H1 (cell line): Measurements from ENCODE around the gene HMX1. TPM values are rescaled to one million over a fixed set of nuclear protein-coding genes. Genes with fewer than 3 reads are reported as not detected.

Experiments
- CTCF ChIA-PET: fragments of 300-600 bp; sonication (Branson Sonifier 250); formaldehyde crosslinking; loops from one replicate; lab custom pipeline; 2021; ENCODE audit not compliant: partially characterized antibody; lab: Charles Lee
- POLR2A ChIA-PET: fragments of 300-600 bp; sonication (Branson Sonifier 250); formaldehyde crosslinking; loops from one replicate; lab custom pipeline; 2021; ENCODE audit warnings: inconsistent platforms; ENCODE audit not compliant: partially characterized antibody; lab: Charles Lee
- DNase-seq, 2 experiments: peaks; one replicate each; pipeline versions ENCODE4 v3.0.0 to v3.0.0-alpha.2; 2010 to 2022; ENCODE audit warnings: low spot score in 2 of 2, low read depth in 1 of 2, mixed read lengths in 1 of 2
- FAIRE-seq: peaks from 2 replicates; lab custom pipeline; 2011; peaks lifted over from hg19 to GRCh38; lab: Jason Lieb, UNC
- H2AFZ ChIP-seq: 2 replicates; pipeline ENCODE4 v1.8.1; 2012; ENCODE audit warnings: low read length, inconsistent platforms
- H2AK5ac ChIP-seq: 2 replicates; pipeline ENCODE4 v1.6.1; 2013; ENCODE audit warnings: low read depth, low read length
- H2BK120ac ChIP-seq: replicated peaks from 2 replicates; pipeline ENCODE3; 2013; ENCODE audit warnings: low read depth, low read length, inconsistent platforms
- H2BK12ac ChIP-seq: 2 replicates; pipeline ENCODE4 v1.6.1; 2013; ENCODE audit warnings: low read depth, low read length
- H2BK15ac ChIP-seq: 2 replicates; pipeline ENCODE4 v1.6.1; 2013; ENCODE audit warnings: low read length
- H2BK20ac ChIP-seq: 2 replicates; pipeline ENCODE4 v1.6.1; 2013; ENCODE audit warnings: low read length
- H2BK5ac ChIP-seq: 2 replicates; pipeline ENCODE4 v1.6.1; 2013; ENCODE audit warnings: low read depth, low read length
- H3K14ac ChIP-seq: 2 replicates; pipeline ENCODE4 v1.6.1; 2013; ENCODE audit warnings: inconsistent platforms; ENCODE audit not compliant: insufficient read length
- H3K18ac ChIP-seq: 2 replicates; pipeline ENCODE4 v1.6.1; 2013; ENCODE audit warnings: low read length; ENCODE audit errors: extremely low read depth
- H3K23ac ChIP-seq: 2 replicates; pipeline ENCODE4 v1.6.1; 2013; ENCODE audit warnings: inconsistent platforms; ENCODE audit not compliant: insufficient read length
- H3K23me2 ChIP-seq: 2 replicates; pipeline ENCODE4 v1.6.1; 2013; ENCODE audit warnings: low read depth, low read length
- H3K27ac ChIP-seq: 2 replicates; pipeline ENCODE4 v1.6.1; 2011; ENCODE audit warnings: low read depth, low read length, inconsistent platforms
- H3K27me3 ChIP-seq, 4 experiments: replicated peaks in 1 of 4; 1 replicate in 1 of 4; 2 replicates in 3 of 4; pipeline versions ENCODE4 v1.6.1 to v1.8.1; 2011 to 2013; ENCODE audit warnings: low read length in 3 of 4, mild to moderate bottlenecking in 3 of 4, inconsistent platforms in 2 of 4, mixed read lengths in 2 of 4, moderate library complexity in 1 of 4; ENCODE audit not compliant: control insufficient read depth in 3 of 4, insufficient read depth in 3 of 4; ENCODE audit errors: extremely low read depth in 1 of 4
- H3K36me3 ChIP-seq, 4 experiments: 2 replicates each; pipeline versions ENCODE4 v1.6.1 to v1.8.1; 2011 to 2013; ENCODE audit warnings: mild to moderate bottlenecking in 4 of 4, low read length in 3 of 4, moderate library complexity in 2 of 4, control low read depth in 1 of 4, inconsistent platforms in 1 of 4; ENCODE audit not compliant: insufficient read depth in 4 of 4, control insufficient read depth in 2 of 4
- H3K4ac ChIP-seq: replicated peaks from 2 replicates; pipeline ENCODE3; 2013; ENCODE audit warnings: low read length, low read depth, mixed read lengths, inconsistent platforms; ENCODE audit not compliant: insufficient read length
- H3K4me1 ChIP-seq, 4 experiments: replicated peaks in 1 of 4; 1 replicate in 1 of 4; 2 replicates in 3 of 4; pipeline versions ENCODE4 v1.6.1 to v1.8.1; 2011 to 2013; ENCODE audit warnings: low read length in 3 of 4, inconsistent platforms in 2 of 4, mixed read lengths in 1 of 4; ENCODE audit not compliant: insufficient read depth in 4 of 4, control insufficient read depth in 3 of 4
- H3K4me2 ChIP-seq, 2 experiments: 2 replicates each; pipeline versions ENCODE4 v1.6.1 to v1.8.1; 2011 to 2013; ENCODE audit warnings: low read depth in 2 of 2, low read length in 2 of 2, control low read depth in 1 of 2, inconsistent platforms in 1 of 2, mild to moderate bottlenecking in 1 of 2; ENCODE audit not compliant: insufficient read depth in 1 of 2
- H3K4me3 ChIP-seq, 4 experiments: fragments of 200-600, 300-600 bp in 1 of 4; sonication (generic), shearing (Covaris generic), sonication (Bioruptor Twin) in 1 of 4; 2 replicates each; pipeline versions ENCODE4 v1.5.1 to v1.8.1; 2011 to 2016; ENCODE audit warnings: low read length in 4 of 4, low read depth in 3 of 4, control low read depth in 2 of 4, inconsistent platforms in 2 of 4, mild to moderate bottlenecking in 2 of 4, mixed read lengths in 1 of 4, moderate library complexity in 1 of 4; ENCODE audit not compliant: insufficient read depth in 2 of 4; ENCODE audit errors: extremely low read depth in 1 of 4
- H3K56ac ChIP-seq: replicated peaks from 2 replicates; pipeline ENCODE3; 2013; ENCODE audit warnings: low read depth, mild to moderate bottlenecking, mixed read lengths, low read length, inconsistent platforms; ENCODE audit not compliant: insufficient read length
- H3K79me1 ChIP-seq: 2 replicates; pipeline ENCODE4 v1.6.1; 2013; ENCODE audit warnings: low read depth, low read length, control low read depth
- H3K79me2 ChIP-seq, 2 experiments: 2 replicates each; pipeline versions ENCODE4 v1.6.1 to v1.8.1; 2012 to 2013; ENCODE audit warnings: low read length in 2 of 2, mild to moderate bottlenecking in 2 of 2, inconsistent platforms in 1 of 2; ENCODE audit not compliant: insufficient read depth in 2 of 2, control insufficient read depth in 1 of 2
- H3K9ac ChIP-seq, 4 experiments: replicated peaks in 1 of 4; 1 replicate in 1 of 4; 2 replicates in 3 of 4; pipeline versions ENCODE4 v1.6.1 to v1.8.1; 2011 to 2013; ENCODE audit warnings: low read depth in 3 of 4, low read length in 3 of 4, control low read depth in 2 of 4, mild to moderate bottlenecking in 2 of 4, moderate library complexity in 2 of 4, inconsistent platforms in 1 of 4; ENCODE audit errors: extremely low read depth in 1 of 4
- H3K9me3 ChIP-seq, 2 experiments: 2 replicates each; pipeline versions ENCODE4 v1.6.1 to v1.8.1; 2012 to 2013; ENCODE audit warnings: mild to moderate bottlenecking in 2 of 2, moderate library complexity in 2 of 2, control low read depth in 1 of 2, inconsistent platforms in 1 of 2, low read depth in 1 of 2, low read length in 1 of 2, mixed read lengths in 1 of 2; ENCODE audit not compliant: insufficient read depth in 2 of 2
- H4K20me1 ChIP-seq, 2 experiments: replicated peaks in 1 of 2; 2 replicates each; pipeline versions ENCODE3 to v1.8.1; 2011 to 2013; ENCODE audit warnings: inconsistent platforms in 2 of 2, low read length in 2 of 2, mild to moderate bottlenecking in 1 of 2; ENCODE audit not compliant: insufficient read depth in 2 of 2, control insufficient read depth in 1 of 2
- H4K5ac ChIP-seq: 2 replicates; pipeline ENCODE4 v1.6.1; 2013; ENCODE audit warnings: low read length, low read depth, mixed read lengths, inconsistent platforms; ENCODE audit not compliant: insufficient read length
- H4K8ac ChIP-seq: 2 replicates; pipeline ENCODE4 v1.8.0; 2013; ENCODE audit warnings: mild to moderate bottlenecking, moderate library complexity, low read length, inconsistent platforms; ENCODE audit not compliant: insufficient read depth; ENCODE audit errors: extremely low read depth
- H4K91ac ChIP-seq: replicated peaks from 2 replicates; pipeline ENCODE3; 2013; ENCODE audit warnings: low read length, mixed read lengths, inconsistent platforms; ENCODE audit not compliant: insufficient read length
- BCL11A ChIP-seq, 2 experiments: IDR thresholded peaks; one replicate each; pipeline ENCODE4 v1.6.1; 2011; ENCODE audit warnings: low read depth in 2 of 2, low read length in 2 of 2, mild to moderate bottlenecking in 2 of 2
- CEBPB ChIP-seq: IDR thresholded peaks from 2 replicates; pipeline ENCODE4 v1.6.1; 2012; ENCODE audit warnings: low read depth, low read length
- CHD2 ChIP-seq: IDR thresholded peaks from 2 replicates; pipeline ENCODE4 v1.6.1; 2012; ENCODE audit warnings: low read length, improper control_type of control experiment
- CTCF ChIP-seq, 3 experiments: IDR thresholded peaks; 1 replicate in 2 of 3; 2 replicates in 1 of 3; pipeline versions ENCODE4 v1.5.1 to v1.6.1; 2011; ENCODE audit warnings: low read length in 3 of 3, mild to moderate bottlenecking in 3 of 3, inconsistent platforms in 2 of 3, low read depth in 1 of 3, moderate library complexity in 1 of 3; ENCODE audit not compliant: insufficient read depth in 1 of 3; ENCODE audit errors: control extremely low read depth in 1 of 3
- KDM4A ChIP-seq: IDR thresholded peaks from one replicate; pipeline ENCODE4 v1.7.1; 2012; ENCODE audit warnings: low read depth, mild to moderate bottlenecking, moderate library complexity, low read length, inconsistent platforms; ENCODE audit not compliant: severe bottlenecking
- POLR2AphosphoS5 ChIP-seq: IDR thresholded peaks from 2 replicates; pipeline ENCODE4 v1.6.1; 2011; ENCODE audit warnings: low read depth, low read length
- POU5F1 ChIP-seq: IDR thresholded peaks from 2 replicates; pipeline ENCODE4 v1.6.1; 2011; ENCODE audit warnings: low read depth, mild to moderate bottlenecking, low read length, moderate library complexity
- RXRA ChIP-seq: IDR thresholded peaks from 2 replicates; pipeline ENCODE4 v1.6.1; 2011; ENCODE audit warnings: low read depth, mild to moderate bottlenecking, low read length, moderate library complexity; ENCODE audit not compliant: insufficient read depth
- SIN3A ChIP-seq, 2 experiments: IDR thresholded peaks in 1 of 2; conservative IDR thresholded peaks in 1 of 2; 2 replicates each; pipeline ENCODE4 v1.6.1; 2011 to 2012; ENCODE audit warnings: low read length in 2 of 2, improper control_type of control experiment in 1 of 2, low read depth in 1 of 2, mild to moderate bottlenecking in 1 of 2
- SP2 ChIP-seq: IDR thresholded peaks from 2 replicates; pipeline ENCODE4 v1.6.1; 2012; ENCODE audit warnings: mild to moderate bottlenecking, low read length, inconsistent platforms
- SRF ChIP-seq: IDR thresholded peaks from 2 replicates; pipeline ENCODE4 v1.6.1; 2011; ENCODE audit warnings: mild to moderate bottlenecking, low read depth, low read length, moderate library complexity
- TAF7 ChIP-seq: optimal IDR thresholded peaks from 2 replicates; pipeline ENCODE3; 2011; ENCODE audit warnings: low read depth, mild to moderate bottlenecking, inconsistent platforms, low read length, moderate library complexity, borderline replicate concordance
- WGBS, 2 experiments: shearing (Covaris generic) in 1 of 2; methylation state at CpG; one replicate each; pipeline versions ENCODE4 v1.1.6 to v1.1.7; 2013 to 2015; ENCODE audit warnings: low lambda C conversion rate in 2 of 2, mixed read lengths in 2 of 2, inconsistent platforms in 1 of 2, low coverage in 1 of 2, missing lambda C conversion rate in 1 of 2; ENCODE audit not compliant: insufficient replicate concordance in 2 of 2, insufficient coverage in 1 of 2, insufficient read length in 1 of 2; ENCODE audit errors: extremely low coverage in 1 of 2, missing lambda C conversion rate in 1 of 2; 5-methylcytosine and 5-hydroxymethylcytosine counted together
- polyA plus RNA-seq, 7 experiments: library from polyadenylated mRNA; depleted of rRNA in 3 of 7; stranded (reverse) in 5 of 7; unstranded in 2 of 7; fragments of >200 nt in 5 of 7; fragments of 200-250 nt in 2 of 7; gene quantifications; 1 replicate in 5 of 7; 2 replicates in 1 of 7; 4 replicates in 1 of 7; pipeline versions ENCODE4 v1.2.1 to v1.2.3, GENCODE V29; 2011 to 2013; ENCODE audit warnings: missing spikeins in 2 of 7, mixed read lengths in 2 of 7
- total RNA-seq: library from RNA; stranded (reverse); fragmentation: NEBNext Ultra II Directional; extraction: Animal tissue kit (Norgen Biotek cat#: 25700); gene quantifications from 2 replicates; pipeline ENCODE4 v1.2.1, GENCODE V29; 2021

Gene HMX1
- total and polyA plus RNA-seq, 2 of the 8 experiments (the other 6 are each of a cell fraction or from before 2014, with no cell fraction given), result 0.26 TPM; not detected in 1

DNA sequence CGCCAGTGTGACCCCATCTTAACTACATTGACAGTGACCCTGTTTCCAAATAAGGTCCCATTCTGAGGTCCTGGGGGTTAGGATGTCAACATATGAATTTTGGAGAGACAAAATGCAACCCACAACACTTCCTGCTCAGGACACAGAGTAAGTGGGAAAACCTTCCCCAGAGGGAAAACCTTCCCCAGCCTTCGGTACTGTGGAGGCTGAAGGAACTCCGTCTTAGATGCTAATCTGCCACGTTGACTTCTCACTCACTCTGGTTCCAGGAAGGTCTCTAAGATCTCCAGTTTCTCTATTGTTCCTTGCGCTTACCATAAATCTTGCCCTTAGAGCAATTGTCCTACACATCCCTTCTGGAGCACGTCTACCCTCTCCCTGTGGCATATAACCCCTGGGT is 29.7 kb upstream of the HMX1 start:
- no peak overlapping the region for H3K4ac ChIP-seq
- CTCF ChIA-PET, result interaction anchor here (6.1 kb wide), 1 partner anchor 14 kb away, joined by 31 read pairs; no protein-coding TSS in a partner anchor
- H2BK20ac ChIP-seq, result no peak overlapping the region
- H3K23ac ChIP-seq, result no peak overlapping the region
- no peak overlapping the region for H3K56ac ChIP-seq
- peaks cover 0 to 14% (median 7%) of the 10 kb centered on the region in 4 experiments; a peak in 5 of 7 replicates for H3K27me3 ChIP-seq
- H3K79me2 ChIP-seq, result no peaks in the 10 kb centered on the region
- WGBS, 2 experiments, result 85% methylated on average over 6 of the region's 6 CpGs; no CpG with 5 or more reads in 1 of the 2 experiments
- H3K36me3 ChIP-seq, result no peaks in the 10 kb centered on the region
- H3K9ac ChIP-seq, result no peak overlapping the region
- no peak overlapping the region for H3K27ac ChIP-seq
- no peak overlapping the region for H2AK5ac ChIP-seq
- peaks cover 0 to 12% (median 3%) of the 10 kb centered on the region in 4 experiments; a peak in 3 of 7 replicates for H3K4me1 ChIP-seq
- H2AFZ ChIP-seq, result no peak overlapping the region
- DNase-seq, result no peak
- 0 out of 2 replicates have a peak, but pooled peaks cover 2% of the 10 kb centered on the region for H3K23me2 ChIP-seq
- FAIRE-seq, result no peak
- H2BK12ac ChIP-seq, result no peak overlapping the region
- no peak overlapping the region for H3K18ac ChIP-seq
- no peaks in the 10 kb centered on the region for H3K79me1 ChIP-seq
- no peak overlapping the region for H2BK5ac ChIP-seq
- no peak overlapping the region for H2BK120ac ChIP-seq
- no peak overlapping the region for H3K14ac ChIP-seq
- peaks cover 4% of the 10 kb centered on the region in 2 experiments for H4K20me1 ChIP-seq
- no peak overlapping the region for H2BK15ac ChIP-seq
- no peak overlapping the region for H4K5ac ChIP-seq
- no peak overlapping the region for H3K4me3 ChIP-seq
- no peak overlapping the region for H4K91ac ChIP-seq
- peaks cover 17 to 41% of the 10 kb centered on the region in 2 experiments for H3K9me3 ChIP-seq
- H4K8ac ChIP-seq, result no peak overlapping the region
- POLR2A ChIA-PET, result no interaction called here
- no peak overlapping the region for H3K4me2 ChIP-seq
- TF ChIP-seq TAF7, result no peak
- no peak for TF ChIP-seq KDM4A
- TF ChIP-seq SIN3A (conservative IDR thresholded peaks at IDR 0.05 in 1 of 2, IDR thresholded peaks at IDR 0.05 in 1 of 2; ENCODE audit: low read depth in 1 of 2, low read length in 2 of 2), result no peak
- no peak for TF ChIP-seq SRF
- no peak for TF ChIP-seq SP2
- no peak for TF ChIP-seq RXRA
- TF ChIP-seq CTCF (IDR thresholded peaks at IDR 0.05; ENCODE audit: control extremely low read depth in 1 of 3, insufficient read depth in 1 of 3, low read depth in 1 of 3, low read length in 3 of 3), result no peak
- TF ChIP-seq POU5F1, result no peak
- no peak for TF ChIP-seq CEBPB
- no peak for TF ChIP-seq CHD2
- no peak for TF ChIP-seq POLR2AphosphoS5
- no peak for TF ChIP-seq BCL11A (IDR thresholded peaks at IDR 0.05; ENCODE audit: low read depth in 2 of 2, low read length in 2 of 2)
